BJ (cell line): ENCODE measurements around the gene MAP3K7CL. TPM values are rescaled to one million over a fixed set of nuclear protein-coding genes. Genes with fewer than 3 reads are reported as not detected.

Experiments used
- CTCF ChIA-PET: fragments of 350-600 bp; formaldehyde crosslinking; extraction: SDS; loops from one replicate; lab custom pipeline; 2021; ENCODE audit warnings: antibody characterized with exemption, inconsistent platforms; lab: Yijun Ruan, JAX
- POLR2A ChIA-PET: fragments of 300-600 bp; sonication (Branson Sonifier 250); formaldehyde crosslinking; extraction: SDS; loops from one replicate; lab custom pipeline; 2021; ENCODE audit warnings: antibody characterized with exemption; lab: Charles Lee
- DNase-seq: peaks from one replicate; pipeline ENCODE4 v3.0.0-alpha.2; 2011; ENCODE audit warnings: low read depth
- H3K27me3 ChIP-seq: 2 replicates; pipeline ENCODE4 v1.6.0; 2011; ENCODE audit warnings: low read length; ENCODE audit not compliant: control insufficient read depth, insufficient read depth
- H3K36me3 ChIP-seq: 2 replicates; pipeline ENCODE4 v1.5.1; 2011; ENCODE audit warnings: low read length; ENCODE audit not compliant: control insufficient read depth, insufficient read depth
- H3K4me3 ChIP-seq: 2 replicates; pipeline ENCODE4 v1.5.1; 2011; ENCODE audit warnings: low read depth, mild to moderate bottlenecking, control low read depth, low read length
- polyA plus RNA-seq: library from polyadenylated mRNA; depleted of rRNA; stranded (reverse); fragments of >200 nt; gene quantifications from 2 replicates; pipeline ENCODE4 v1.2.3, GENCODE V29; 2011
- TF ChIP-seq, protein P1 (sequence below): IDR thresholded peaks from 2 replicates; pipeline ENCODE4 v1.5.1; 2011; ENCODE audit warnings: low read depth, mild to moderate bottlenecking, control low read depth, inconsistent platforms, low read length, moderate library complexity; ENCODE audit not compliant: insufficient read depth

Gene MAP3K7CL
- polyA plus RNA-seq, 1 experiment: 6.1 TPM

DNA sequence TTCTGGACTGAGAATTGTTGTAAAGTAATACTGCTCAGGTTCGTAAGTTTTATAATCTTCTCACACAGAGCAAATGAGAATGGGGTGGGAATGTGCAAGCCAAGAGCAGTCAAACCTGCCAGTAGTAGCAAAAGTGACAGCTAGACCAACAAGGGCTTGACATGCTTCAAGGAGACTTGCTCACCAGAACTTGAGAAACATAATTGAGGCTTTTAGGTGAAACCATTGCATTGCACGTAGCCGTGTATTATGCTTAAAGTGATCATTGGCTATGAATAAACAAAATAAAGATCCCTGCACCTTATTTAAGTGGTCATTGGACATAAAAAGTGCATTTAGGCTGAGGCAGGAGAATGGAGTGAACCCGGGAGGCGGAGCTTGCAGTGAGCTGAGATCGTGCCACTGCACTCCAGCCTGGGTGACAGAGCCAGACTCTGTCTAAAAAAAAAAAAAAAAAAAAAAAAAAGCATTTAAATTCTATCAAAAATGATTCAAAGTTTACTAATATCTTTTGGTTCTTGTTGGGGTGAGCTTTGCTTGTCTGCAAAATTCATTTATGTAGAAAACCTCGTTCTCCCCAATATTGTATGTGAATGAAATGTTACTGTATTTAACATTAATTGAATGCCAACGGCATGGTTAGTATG is 45.2 kb upstream of the MAP3K7CL start:
- Histone ChIP-seq H3K4me3 (no peak overlapping the region), H3K27me3 (no peaks in the 10 kb centered on the region), H3K36me3 (no peaks in the 10 kb centered on the region)
- POLR2A ChIA-PET: no interaction called here
- DNase-seq: no peak
- CTCF ChIA-PET: interaction anchor here (0.7 to 1.9 kb wide), 2 partner anchors 286 to 764 kb away, joined by 3 to 5 read pairs; no protein-coding TSS in a partner anchor
- TF ChIP-seq, protein P1, sequence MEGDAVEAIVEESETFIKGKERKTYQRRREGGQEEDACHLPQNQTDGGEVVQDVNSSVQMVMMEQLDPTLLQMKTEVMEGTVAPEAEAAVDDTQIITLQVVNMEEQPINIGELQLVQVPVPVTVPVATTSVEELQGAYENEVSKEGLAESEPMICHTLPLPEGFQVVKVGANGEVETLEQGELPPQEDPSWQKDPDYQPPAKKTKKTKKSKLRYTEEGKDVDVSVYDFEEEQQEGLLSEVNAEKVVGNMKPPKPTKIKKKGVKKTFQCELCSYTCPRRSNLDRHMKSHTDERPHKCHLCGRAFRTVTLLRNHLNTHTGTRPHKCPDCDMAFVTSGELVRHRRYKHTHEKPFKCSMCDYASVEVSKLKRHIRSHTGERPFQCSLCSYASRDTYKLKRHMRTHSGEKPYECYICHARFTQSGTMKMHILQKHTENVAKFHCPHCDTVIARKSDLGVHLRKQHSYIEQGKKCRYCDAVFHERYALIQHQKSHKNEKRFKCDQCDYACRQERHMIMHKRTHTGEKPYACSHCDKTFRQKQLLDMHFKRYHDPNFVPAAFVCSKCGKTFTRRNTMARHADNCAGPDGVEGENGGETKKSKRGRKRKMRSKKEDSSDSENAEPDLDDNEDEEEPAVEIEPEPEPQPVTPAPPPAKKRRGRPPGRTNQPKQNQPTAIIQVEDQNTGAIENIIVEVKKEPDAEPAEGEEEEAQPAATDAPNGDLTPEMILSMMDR: no peak

DNA sequence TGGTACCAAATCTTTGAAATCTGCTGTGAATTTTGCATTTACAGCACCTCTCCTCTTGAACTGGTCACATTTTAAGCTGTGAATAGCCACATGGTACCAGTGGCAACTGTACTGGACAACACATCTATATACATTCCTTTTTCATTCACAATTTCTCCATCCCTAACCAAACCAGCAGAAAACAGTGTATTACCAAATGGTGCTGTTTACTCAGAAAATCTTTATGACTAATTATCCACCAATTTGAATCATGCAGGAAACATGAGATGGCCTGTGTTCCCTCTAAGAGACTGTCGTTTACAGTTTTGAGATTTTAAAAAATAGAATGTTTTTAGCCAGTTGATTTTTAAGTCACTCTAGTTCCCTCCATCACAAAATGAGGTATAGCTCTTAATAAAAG is 39.4 kb upstream of the MAP3K7CL start:
- CTCF ChIA-PET: interaction anchor here (0.7 to 4.6 kb wide), 11 partner anchors 12 to 758 kb away, joined by 3 to 26 read pairs (median 4); no protein-coding TSS in a partner anchor
- TF ChIP-seq, protein P1: no peak
- H3K27me3 ChIP-seq: no peaks in the 10 kb centered on the region
- POLR2A ChIA-PET: no interaction called here
- peak; percentile 61 for DNase-seq
- H3K36me3 ChIP-seq: no peaks in the 10 kb centered on the region
- H3K4me3 ChIP-seq: no peak overlapping the region

DNA sequence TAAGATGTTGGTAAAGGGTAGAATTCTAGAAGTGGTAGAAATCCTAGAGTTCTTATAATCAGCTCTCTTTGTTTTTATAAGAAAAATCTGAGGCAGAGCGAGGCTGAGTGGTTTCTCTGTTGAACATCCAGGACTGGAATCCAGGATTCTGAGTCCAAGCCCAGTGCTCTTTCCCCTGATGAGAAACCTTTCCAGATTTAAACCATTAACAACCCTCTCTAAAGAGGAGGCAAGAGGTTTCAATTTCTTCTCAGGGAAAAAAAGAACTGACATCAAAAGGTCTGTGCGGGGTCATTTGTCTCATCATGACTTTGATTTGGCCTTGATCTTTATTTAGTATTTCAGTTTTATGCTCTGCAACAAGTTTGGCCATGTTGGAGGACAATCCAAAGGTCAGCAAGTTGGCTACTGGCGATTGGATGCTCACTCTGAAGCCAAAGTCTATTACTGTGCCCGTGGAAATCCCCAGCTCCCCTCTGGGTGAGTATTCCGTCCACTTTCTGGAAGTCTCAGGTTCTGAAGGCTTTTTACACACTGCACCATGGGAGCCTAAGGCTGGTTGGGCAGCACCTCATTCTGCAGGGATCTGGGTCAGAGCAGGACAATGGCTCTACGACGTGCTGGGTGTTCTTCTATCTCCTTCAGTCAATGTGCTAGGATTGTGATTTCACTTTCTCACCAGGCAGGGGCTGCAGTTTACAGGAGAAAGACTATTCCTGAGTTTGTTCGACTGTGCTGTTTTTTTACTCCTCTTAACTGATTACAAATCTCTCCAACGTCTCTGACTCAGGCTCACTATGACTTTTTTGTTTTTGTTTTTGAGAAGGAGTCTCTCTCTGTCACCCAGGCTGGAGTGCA is 38.1 kb upstream of the MAP3K7CL start:
- ChIA-PET CTCF (interaction anchor here (0.8 to 4.6 kb wide), 5 partner anchors 57 to 284 kb away, joined by 3 to 26 read pairs (median 3); no protein-coding TSS in a partner anchor), POLR2A (no interaction called here)
- H3K36me3 ChIP-seq: no peaks in the 10 kb centered on the region
- TF ChIP-seq, protein P1: 0 out of 2 replicates have a peak, but pooled peaks have one; percentile 10
- H3K27me3 ChIP-seq: no peaks in the 10 kb centered on the region
- no peak overlapping the region for H3K4me3 ChIP-seq
- DNase-seq: no peak

DNA sequence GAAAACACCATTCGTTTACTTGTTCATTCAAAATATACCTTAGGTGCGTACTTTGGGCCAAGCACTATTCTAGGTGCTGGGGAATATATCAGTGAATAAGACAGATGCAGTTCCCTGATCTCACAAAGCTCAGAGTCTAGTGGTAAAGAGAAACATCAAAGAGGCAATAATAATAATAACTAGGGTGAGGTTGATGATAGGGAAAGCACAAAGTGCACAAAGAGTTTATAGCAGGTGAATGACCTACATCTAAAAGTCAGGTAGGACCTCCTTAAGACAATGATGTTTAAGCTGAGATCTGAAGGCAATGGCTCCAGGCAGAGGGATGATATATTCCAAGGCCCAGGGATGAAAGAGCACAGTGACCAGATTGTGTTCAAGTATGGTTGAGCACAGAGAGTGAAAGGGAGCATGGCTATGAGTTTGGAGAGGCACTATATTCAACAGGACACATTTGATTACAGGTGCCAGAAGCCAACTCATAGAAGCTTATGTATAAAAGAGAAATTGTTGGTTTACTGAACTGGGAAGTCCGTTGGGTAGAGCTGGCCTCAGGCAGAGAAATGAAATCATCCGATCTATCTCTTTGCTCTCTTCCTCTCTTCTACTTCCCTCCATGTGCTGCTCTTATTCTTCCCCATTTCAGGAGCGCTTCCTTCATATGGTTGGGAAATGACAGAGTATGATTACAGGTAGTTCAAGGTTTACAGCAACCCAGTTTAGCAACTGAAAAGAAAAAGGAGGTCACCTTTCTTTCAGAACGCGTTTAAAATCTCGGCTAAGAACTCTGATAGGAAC is 34.0 kb upstream of the MAP3K7CL start:
- DNase-seq: no peak
- Histone ChIP-seq H3K36me3 (no peaks in the 10 kb centered on the region), H3K4me3 (no peak overlapping the region), H3K27me3 (no peaks in the 10 kb centered on the region)
- CTCF ChIA-PET: interaction anchor here (0.6 kb wide), 2 partner anchors 85 to 1991 kb away, joined by 3 read pairs; no protein-coding TSS in a partner anchor
- TF ChIP-seq, protein P1: no peak
- POLR2A ChIA-PET: interaction anchor here (0.5 kb wide), 1 partner anchor 209 kb away, joined by 3 read pairs; no protein-coding TSS in a partner anchor
